GM12875 (cell line): ENCODE data around the gene ANKS6.

ENCODE experiments used
- H3K4me3 ChIP-seq: one replicate; pipeline ENCODE4 v1.5.1; 2011; ENCODE audit warnings: low read depth, low read length, control low read depth
- CTCF ChIP-seq: IDR thresholded peaks from 2 replicates; pipeline ENCODE4 v1.5.1; 2011; ENCODE audit warnings: low read depth, mild to moderate bottlenecking, control low read depth, inconsistent platforms, low read length, moderate library complexity, borderline replicate concordance; ENCODE audit not compliant: insufficient read depth

Gene ANKS6

GRCh38 chr9:98808411-98808815, 12.1 kb upstream of the ANKS6 start:
- no peak overlapping the region for H3K4me3 ChIP-seq
- TF ChIP-seq CTCF = no peak

GRCh38 chr9:98807814-98808195, 11.4 kb upstream of the ANKS6 start:
- TF ChIP-seq CTCF = no peak
- H3K4me3 ChIP-seq = no peak overlapping the region

GRCh38 chr9:98807070-98807813, 10.9 kb upstream of the ANKS6 start, which contains the start of gene GALNT12:
GALNT12 (plus strand) TSS chr9:98807670; CDS start chr9:98807699, 29 bp downstream.
- no peak for TF ChIP-seq CTCF
- H3K4me3 ChIP-seq = no peak within 1 kb of the TSS

- TF ChIP-seq CTCF = no peak
- H3K4me3 ChIP-seq = no peak overlapping the region
Observed at GRCh38 chr9:98806394-98807035, 10.2 kb upstream of the ANKS6 start.

GRCh38 chr9:98805506-98806272, 9.3 kb upstream of the ANKS6 start:
- no peak overlapping the region for H3K4me3 ChIP-seq
- TF ChIP-seq CTCF = no peak

- H3K4me3 ChIP-seq = no peak overlapping the region
- no peak for TF ChIP-seq CTCF
Observed at GRCh38 chr9:98804083-98804482, 7.7 kb upstream of the ANKS6 start.

GRCh38 chr9:98801969-98802371, 5.6 kb upstream of the ANKS6 start:
- H3K4me3 ChIP-seq = no peak overlapping the region
- no peak for TF ChIP-seq CTCF
